ENCODE measurements around the gene PKN2.

DNA sequence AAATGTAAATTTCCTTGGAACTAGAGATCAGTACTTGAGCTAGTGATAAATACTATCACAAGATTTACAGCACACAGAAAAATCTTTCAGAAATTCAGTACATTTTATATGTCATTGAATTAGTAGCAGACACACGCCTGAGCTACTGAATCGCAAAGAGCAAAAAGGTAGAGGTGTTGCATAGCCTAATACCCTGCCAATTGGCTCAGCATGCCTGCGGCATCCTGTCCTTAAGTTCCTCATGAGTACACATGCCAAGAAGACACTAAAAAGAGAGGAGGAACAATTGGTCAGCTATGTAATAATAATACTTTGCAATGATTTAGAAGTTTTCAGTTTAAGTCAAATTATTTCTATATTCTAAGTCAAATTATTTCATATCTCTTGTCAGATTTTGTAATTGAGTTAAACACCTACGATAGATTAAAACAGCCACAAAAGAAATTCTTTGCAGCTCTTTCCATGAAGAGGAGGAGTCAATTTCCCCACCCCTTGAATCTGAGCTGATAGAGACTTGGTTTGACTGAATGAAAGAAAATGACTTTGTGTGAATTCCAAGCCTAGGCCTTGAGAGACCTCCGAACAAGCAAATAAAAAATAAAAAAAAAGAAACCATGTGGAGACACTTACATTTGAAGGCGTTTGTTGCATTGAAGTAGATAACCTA is 36.2 kb upstream of the PKN2 start:
- TF ChIP-seq, protein P1, sequence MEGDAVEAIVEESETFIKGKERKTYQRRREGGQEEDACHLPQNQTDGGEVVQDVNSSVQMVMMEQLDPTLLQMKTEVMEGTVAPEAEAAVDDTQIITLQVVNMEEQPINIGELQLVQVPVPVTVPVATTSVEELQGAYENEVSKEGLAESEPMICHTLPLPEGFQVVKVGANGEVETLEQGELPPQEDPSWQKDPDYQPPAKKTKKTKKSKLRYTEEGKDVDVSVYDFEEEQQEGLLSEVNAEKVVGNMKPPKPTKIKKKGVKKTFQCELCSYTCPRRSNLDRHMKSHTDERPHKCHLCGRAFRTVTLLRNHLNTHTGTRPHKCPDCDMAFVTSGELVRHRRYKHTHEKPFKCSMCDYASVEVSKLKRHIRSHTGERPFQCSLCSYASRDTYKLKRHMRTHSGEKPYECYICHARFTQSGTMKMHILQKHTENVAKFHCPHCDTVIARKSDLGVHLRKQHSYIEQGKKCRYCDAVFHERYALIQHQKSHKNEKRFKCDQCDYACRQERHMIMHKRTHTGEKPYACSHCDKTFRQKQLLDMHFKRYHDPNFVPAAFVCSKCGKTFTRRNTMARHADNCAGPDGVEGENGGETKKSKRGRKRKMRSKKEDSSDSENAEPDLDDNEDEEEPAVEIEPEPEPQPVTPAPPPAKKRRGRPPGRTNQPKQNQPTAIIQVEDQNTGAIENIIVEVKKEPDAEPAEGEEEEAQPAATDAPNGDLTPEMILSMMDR (IDR thresholded peaks at IDR 0.05; ENCODE audit: low read length): no peak
- TF ChIP-seq EZH2phosphoT487 (IDR thresholded peaks at IDR 0.05; ENCODE audit: low read length) (no peak), EZH2 (optimal IDR thresholded peaks at IDR 0.05; ENCODE audit: low read depth, low read length) (no peak)
